KMS-11 (cell line): ENCODE data around the gene NCF4.

ENCODE experiments used
- H2AFZ ChIP-seq: fragments of 200-600 bp; sonication (generic); 2 replicates; pipeline ENCODE4 v1.6.1; 2016; ENCODE audit warnings: antibody characterized with exemption, mixed run types, low read depth
- H3K27ac ChIP-seq: fragments of 200-600 bp; sonication (generic); 2 replicates; pipeline ENCODE4 v1.6.1; 2016; ENCODE audit warnings: mild to moderate bottlenecking, mixed run types
- H3K27me3 ChIP-seq: fragments of 200-600 bp; sonication (generic); 2 replicates; pipeline ENCODE4 v1.6.1; 2017; ENCODE audit warnings: mild to moderate bottlenecking, low read depth, mixed run types, moderate library complexity; ENCODE audit not compliant: insufficient read depth
- H3K36me3 ChIP-seq: fragments of 200-600 bp; sonication (generic); 2 replicates; pipeline ENCODE4 v1.6.1; 2017; ENCODE audit warnings: mild to moderate bottlenecking, mixed run types; ENCODE audit not compliant: insufficient read depth
- H3K4me1 ChIP-seq: fragments of 200-600 bp; sonication (generic); 2 replicates; pipeline ENCODE4 v1.6.1; 2016; ENCODE audit warnings: mild to moderate bottlenecking, low read depth, mixed run types; ENCODE audit not compliant: poor library complexity, severe bottlenecking
- H3K4me2 ChIP-seq: fragments of 200-600 bp; sonication (generic); 2 replicates; pipeline ENCODE4 v1.7.0; 2016; ENCODE audit warnings: mild to moderate bottlenecking, mixed run types
- H3K4me3 ChIP-seq: fragments of 200-600 bp; sonication (generic); IDR thresholded peaks from 2 replicates; pipeline ENCODE4 v1.6.1; 2017; ENCODE audit warnings: low read depth, low read length, mixed read lengths; ENCODE audit not compliant: insufficient read depth
- H3K79me2 ChIP-seq: fragments of 200-600 bp; sonication (generic); 2 replicates; pipeline ENCODE4 v1.6.1; 2016; ENCODE audit warnings: low read depth, mixed run types; ENCODE audit not compliant: insufficient read depth
- H3K9ac ChIP-seq: fragments of 200-600 bp; sonication (generic); 2 replicates; pipeline ENCODE4 v1.6.1; 2016; ENCODE audit warnings: mild to moderate bottlenecking, mixed run types
- H4K20me1 ChIP-seq: fragments of 200-600 bp; sonication (generic); 2 replicates; pipeline ENCODE4 v1.6.1; 2016; ENCODE audit warnings: mild to moderate bottlenecking, mixed run types; ENCODE audit not compliant: insufficient read depth
- CTCF ChIP-seq: fragments of 200-600 bp; sonication (generic); conservative IDR thresholded peaks from 2 replicates; pipeline ENCODE4 v1.6.1; 2017; ENCODE audit warnings: low read depth, mild to moderate bottlenecking, antibody characterized with exemption, low read length, moderate library complexity, mixed read lengths

Gene NCF4

GRCh38 chr22:36838119-36839030 lies 22.4 kb upstream of the NCF4 start:
- H3K4me2 ChIP-seq: no peak overlapping the region
- no peaks in the 10 kb centered on the region for H4K20me1 ChIP-seq
- H3K79me2 ChIP-seq: no peaks in the 10 kb centered on the region
- H3K4me1 ChIP-seq: no peaks in the 10 kb centered on the region
- no peak overlapping the region for H3K4me3 ChIP-seq
- no peak overlapping the region for H3K9ac ChIP-seq
- no peak for TF ChIP-seq CTCF
- no peak overlapping the region for H3K27ac ChIP-seq
- peaks cover 55% of the 10 kb centered on the region for H3K27me3 ChIP-seq
- no peaks in the 10 kb centered on the region for H3K36me3 ChIP-seq
- no peak overlapping the region for H2AFZ ChIP-seq

DNA sequence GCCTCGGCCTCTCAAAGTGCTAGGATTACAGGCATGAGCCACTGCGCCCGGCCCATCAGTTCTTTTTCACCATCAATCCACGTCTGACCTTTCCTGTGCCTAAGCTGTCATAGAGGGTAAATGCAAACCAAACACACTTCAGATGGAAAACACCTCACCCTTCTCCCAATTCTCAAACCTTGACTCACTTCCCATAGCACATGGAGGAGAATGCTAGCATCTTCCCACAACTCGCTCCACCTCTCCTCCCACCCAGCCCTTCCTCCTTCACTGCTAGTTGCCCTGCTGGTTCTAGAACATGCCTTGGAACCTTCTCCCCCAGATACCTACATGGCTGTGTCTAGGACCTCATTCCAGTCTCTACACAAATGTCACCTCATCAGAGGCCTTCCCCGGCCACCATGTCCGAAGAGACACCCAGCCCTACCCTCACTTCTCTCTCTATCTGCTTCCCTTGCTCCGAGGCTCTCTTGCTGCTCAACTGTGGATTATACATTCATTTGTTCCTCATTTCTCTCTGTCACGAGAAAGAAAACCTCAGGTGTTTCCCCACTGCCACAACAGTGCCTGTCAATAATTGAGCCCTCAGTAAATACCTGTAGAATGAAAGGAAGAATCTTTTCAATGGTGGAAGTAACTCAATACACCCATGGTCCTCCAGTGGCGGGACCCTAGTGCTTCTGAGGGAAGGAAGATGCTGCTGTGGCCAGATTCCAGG lies 21.3 kb upstream of the NCF4 start:
- H2AFZ ChIP-seq: no peak overlapping the region
- H3K36me3 ChIP-seq: no peaks in the 10 kb centered on the region
- TF ChIP-seq CTCF: no peak
- no peak overlapping the region for H3K27ac ChIP-seq
- H3K4me3 ChIP-seq: no peak overlapping the region
- no peak overlapping the region for H3K4me2 ChIP-seq
- no peaks in the 10 kb centered on the region for H3K4me1 ChIP-seq
- no peaks in the 10 kb centered on the region for H4K20me1 ChIP-seq
- H3K27me3 ChIP-seq: peaks cover 60% of the 10 kb centered on the region; the same call in 1 of the 2 replicates
- no peak overlapping the region for H3K9ac ChIP-seq
- H3K79me2 ChIP-seq: no peaks in the 10 kb centered on the region

DNA sequence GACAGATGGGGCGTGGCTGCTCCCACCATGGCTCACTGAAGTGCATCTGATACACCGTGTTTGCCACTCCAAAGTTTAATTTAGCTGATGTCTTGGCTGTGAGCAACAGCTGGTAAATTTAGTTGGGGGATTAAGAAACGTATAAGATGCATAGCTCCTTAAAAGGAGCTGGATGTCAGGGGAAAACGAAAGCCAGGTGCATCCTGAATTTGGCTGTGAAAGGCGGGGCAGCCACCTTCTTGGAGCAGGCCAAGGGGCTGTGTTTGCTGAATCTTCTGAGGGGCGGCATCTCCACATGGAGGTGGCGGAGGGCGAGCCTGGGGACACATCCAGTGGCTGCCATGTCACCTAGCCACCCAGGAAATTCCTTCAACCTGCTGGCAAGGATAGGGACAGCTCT lies 20.7 kb upstream of the NCF4 start:
- no peak overlapping the region for H3K9ac ChIP-seq
- H4K20me1 ChIP-seq: no peaks in the 10 kb centered on the region
- no peak overlapping the region for H3K4me3 ChIP-seq
- no peaks in the 10 kb centered on the region for H3K36me3 ChIP-seq
- H3K4me1 ChIP-seq: no peaks in the 10 kb centered on the region
- H3K27me3 ChIP-seq: peaks cover 60% of the 10 kb centered on the region; the same call in 1 of the 2 replicates
- no peak overlapping the region for H2AFZ ChIP-seq
- H3K79me2 ChIP-seq: no peaks in the 10 kb centered on the region
- H3K27ac ChIP-seq: no peak overlapping the region
- H3K4me2 ChIP-seq: no peak overlapping the region
- no peak for TF ChIP-seq CTCF

GRCh38 chr22:36846271-36846670 lies 14.5 kb upstream of the NCF4 start:
- Histone ChIP-seq H2AFZ (no peak overlapping the region), H3K4me3 (no peak overlapping the region), H3K27ac (no peak overlapping the region), H3K79me2 (no peaks in the 10 kb centered on the region), H4K20me1 (no peaks in the 10 kb centered on the region), H3K36me3 (no peaks in the 10 kb centered on the region), H3K4me1 (no peaks in the 10 kb centered on the region), H3K27me3 (peaks cover 85% of the 10 kb centered on the region), H3K4me2 (no peak overlapping the region), H3K9ac (no peak overlapping the region)
- no peak for TF ChIP-seq CTCF
